Measurements from ENCODE around the gene MYO3B.
A peak's percentile ranks its signal among the peaks of the same experiment; 100 is the strongest.

MYO3B gene

DNA sequence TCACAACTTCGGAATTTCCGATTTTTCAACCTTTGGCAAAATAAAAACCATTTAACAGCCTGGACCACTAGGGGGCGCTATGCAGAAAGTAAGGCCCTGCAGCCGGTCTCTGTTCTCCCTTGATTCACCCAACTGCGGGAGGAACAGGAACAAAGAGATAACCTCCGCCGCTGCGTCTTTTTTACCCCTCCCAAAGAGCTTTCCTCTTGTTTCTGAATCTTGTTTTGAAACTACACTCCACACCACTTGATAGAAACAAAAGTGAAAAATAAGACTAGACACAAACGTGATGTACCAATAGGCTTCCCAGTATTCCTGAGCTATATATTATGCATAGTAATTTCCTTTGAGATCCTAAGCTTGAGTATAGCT lies 231.2 kb downstream of the MYO3B start (continued):
- TF ChIP-seq GLIS1 (tag by site-specific recombination; IDR thresholded peaks at IDR 0.05) (no peak), ZBTB21 (tag by site-specific recombination; IDR thresholded peaks at IDR 0.05) (no peak), ZNF366 (tag by site-specific recombination; conservative IDR thresholded peaks at IDR 0.05) (no peak), ZNF629 (tag by site-specific recombination; IDR thresholded peaks at IDR 0.05) (no peak), ZNF654 (tag by site-specific recombination; IDR thresholded peaks at IDR 0.05; ENCODE audit: low read depth) (peak; percentile 39)

DNA sequence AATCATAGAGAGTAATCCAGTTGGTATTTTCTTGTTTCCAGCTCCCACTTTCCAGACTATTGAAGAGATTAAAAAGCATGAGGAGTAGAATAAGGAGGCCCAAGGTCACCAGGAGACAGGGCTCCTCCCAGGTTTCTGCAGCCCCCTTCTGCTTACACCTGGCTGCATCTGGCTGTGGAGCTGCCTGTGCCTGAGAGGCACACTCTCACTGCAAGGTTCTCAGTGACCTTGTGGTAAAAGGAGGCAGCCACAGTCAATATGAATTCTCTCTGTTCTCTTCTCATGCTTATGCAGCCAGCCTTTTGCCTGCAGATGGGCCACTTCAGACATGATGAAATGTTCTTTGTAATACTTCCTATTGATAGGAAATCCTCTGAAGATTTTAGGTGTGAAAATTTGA lies 233.7 kb downstream of the MYO3B start:
- Histone ChIP-seq H3K4me1 (ENCODE audit: control insufficient read depth, insufficient read depth, low read length) (no peaks in the 10 kb centered on the region), H3K4me3 (ENCODE audit: low read depth, low read length) (no peak overlapping the region), H3K36me3 (ENCODE audit: control insufficient read depth in 2 of 2, insufficient read depth in 1 of 2, low read length in 2 of 2) (no peaks in the 10 kb centered on the region), H3K9me3 (ENCODE audit: control insufficient read depth, insufficient read depth, low read depth, low read length) (no peaks in the 10 kb centered on the region), H3K27ac (ENCODE audit: extremely low read depth, low read depth, low read length) (no peak overlapping the region)
- POLR2A ChIA-PET, result interaction anchor here (0.5 kb wide), 1 partner anchor 406 kb away, joined by 3 read pairs; no protein-coding TSS in a partner anchor
- CTCF ChIA-PET, result interaction anchor here (0.6 to 1.2 kb wide), 3 partner anchors 10 to 404 kb away, joined by 3 to 4 read pairs (median 4); no protein-coding TSS in a partner anchor
- TF ChIP-seq ZNF274 (IDR thresholded peaks at IDR 0.05; ENCODE audit: low read length), result no peak
- TF ChIP-seq ZNF274 (tag by site-specific recombination; IDR thresholded peaks at IDR 0.05; ENCODE audit: borderline replicate concordance), result no peak
- no peak for TF ChIP-seq ZNF629 (tag by site-specific recombination; IDR thresholded peaks at IDR 0.05)
- TF ChIP-seq, protein P1, sequence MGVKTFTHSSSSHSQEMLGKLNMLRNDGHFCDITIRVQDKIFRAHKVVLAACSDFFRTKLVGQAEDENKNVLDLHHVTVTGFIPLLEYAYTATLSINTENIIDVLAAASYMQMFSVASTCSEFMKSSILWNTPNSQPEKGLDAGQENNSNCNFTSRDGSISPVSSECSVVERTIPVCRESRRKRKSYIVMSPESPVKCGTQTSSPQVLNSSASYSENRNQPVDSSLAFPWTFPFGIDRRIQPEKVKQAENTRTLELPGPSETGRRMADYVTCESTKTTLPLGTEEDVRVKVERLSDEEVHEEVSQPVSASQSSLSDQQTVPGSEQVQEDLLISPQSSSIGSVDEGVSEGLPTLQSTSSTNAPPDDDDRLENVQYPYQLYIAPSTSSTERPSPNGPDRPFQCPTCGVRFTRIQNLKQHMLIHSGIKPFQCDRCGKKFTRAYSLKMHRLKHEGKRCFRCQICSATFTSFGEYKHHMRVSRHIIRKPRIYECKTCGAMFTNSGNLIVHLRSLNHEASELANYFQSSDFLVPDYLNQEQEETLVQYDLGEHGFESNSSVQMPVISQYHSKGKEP (tag by site-specific recombination; IDR thresholded peaks at IDR 0.05), result no peak
- TF ChIP-seq ZNF202 (tag by site-specific recombination; IDR thresholded peaks at IDR 0.05; ENCODE audit: borderline replicate concordance), result no peak
- TF ChIP-seq ZNF175 (tag by site-specific recombination; IDR thresholded peaks at IDR 0.05), result no peak
- TF ChIP-seq ZNF792 (tag by site-specific recombination; IDR thresholded peaks at IDR 0.05), result no peak
- TF ChIP-seq, protein P2, sequence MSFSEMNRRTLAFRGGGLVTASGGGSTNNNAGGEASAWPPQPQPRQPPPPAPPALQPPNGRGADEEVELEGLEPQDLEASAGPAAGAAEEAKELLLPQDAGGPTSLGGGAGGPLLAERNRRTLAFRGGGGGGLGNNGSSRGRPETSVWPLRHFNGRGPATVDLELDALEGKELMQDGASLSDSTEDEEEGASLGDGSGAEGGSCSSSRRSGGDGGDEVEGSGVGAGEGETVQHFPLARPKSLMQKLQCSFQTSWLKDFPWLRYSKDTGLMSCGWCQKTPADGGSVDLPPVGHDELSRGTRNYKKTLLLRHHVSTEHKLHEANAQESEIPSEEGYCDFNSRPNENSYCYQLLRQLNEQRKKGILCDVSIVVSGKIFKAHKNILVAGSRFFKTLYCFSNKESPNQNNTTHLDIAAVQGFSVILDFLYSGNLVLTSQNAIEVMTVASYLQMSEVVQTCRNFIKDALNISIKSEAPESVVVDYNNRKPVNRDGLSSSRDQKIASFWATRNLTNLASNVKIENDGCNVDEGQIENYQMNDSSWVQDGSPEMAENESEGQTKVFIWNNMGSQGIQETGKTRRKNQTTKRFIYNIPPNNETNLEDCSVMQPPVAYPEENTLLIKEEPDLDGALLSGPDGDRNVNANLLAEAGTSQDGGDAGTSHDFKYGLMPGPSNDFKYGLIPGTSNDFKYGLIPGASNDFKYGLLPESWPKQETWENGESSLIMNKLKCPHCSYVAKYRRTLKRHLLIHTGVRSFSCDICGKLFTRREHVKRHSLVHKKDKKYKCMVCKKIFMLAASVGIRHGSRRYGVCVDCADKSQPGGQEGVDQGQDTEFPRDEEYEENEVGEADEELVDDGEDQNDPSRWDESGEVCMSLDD (tag by site-specific recombination; IDR thresholded peaks at IDR 0.05), result no peak
- no peak for TF ChIP-seq ZNF10 (tag by site-specific recombination; IDR thresholded peaks at IDR 0.05)
- TF ChIP-seq HOXC10 (CRISPR knock-in tag; IDR thresholded peaks at IDR 0.05), result no peak
- TF ChIP-seq ZNF837 (tag by site-specific recombination; IDR thresholded peaks at IDR 0.05), result no peak
- TF ChIP-seq, protein P3, sequence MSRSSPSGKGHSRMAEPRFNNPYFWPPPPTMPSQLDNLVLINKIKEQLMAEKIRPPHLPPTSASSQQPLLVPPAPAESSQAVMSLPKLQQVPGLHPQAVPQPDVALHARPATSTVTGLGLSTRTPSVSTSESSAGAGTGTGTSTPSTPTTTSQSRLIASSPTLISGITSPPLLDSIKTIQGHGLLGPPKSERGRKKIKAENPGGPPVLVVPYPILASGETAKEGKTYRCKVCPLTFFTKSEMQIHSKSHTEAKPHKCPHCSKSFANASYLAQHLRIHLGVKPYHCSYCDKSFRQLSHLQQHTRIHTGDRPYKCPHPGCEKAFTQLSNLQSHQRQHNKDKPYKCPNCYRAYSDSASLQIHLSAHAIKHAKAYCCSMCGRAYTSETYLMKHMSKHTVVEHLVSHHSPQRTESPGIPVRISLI (tag by site-specific recombination; IDR thresholded peaks at IDR 0.05), result no peak
- no peak for TF ChIP-seq ZFP37 (tag by site-specific recombination; IDR thresholded peaks at IDR 0.05)
- TF ChIP-seq ZNF707 (tag by site-specific recombination; IDR thresholded peaks at IDR 0.05), result no peak
- no peak for TF ChIP-seq ZFP3 (tag by site-specific recombination; IDR thresholded peaks at IDR 0.05; ENCODE audit: low read depth)

Data from HEK293 (cell line).